ENCODE data around the gene ABHD15.

GRCh38 chr17:29546830-29547229 is 20.0 kb downstream of the ABHD15 start:
- TF ChIP-seq CTCF (IDR thresholded peaks at IDR 0.05; ENCODE audit: poor library complexity, severe bottlenecking) (no peak), EZH2 (IDR thresholded peaks at IDR 0.05; ENCODE audit: borderline replicate concordance, insufficient read depth, low read length, poor library complexity, severe bottlenecking) (no peak), RAD21 (conservative IDR thresholded peaks at IDR 0.05) (no peak), EP300 (conservative IDR thresholded peaks at IDR 0.05; ENCODE audit: poor library complexity, severe bottlenecking) (no peak)
